Right lobe of liver (tissue), 6 donors: ENCODE data around the gene ITGB1BP1. TPM values are rescaled to one million over a fixed set of nuclear protein-coding genes. Genes with fewer than 3 reads are reported as not detected.

ENCODE experiments used
- ATAC-seq, 4 donors: fragments of 200-7000 bp; cut with Tn5 transposase; one replicate each; pipeline ENCODE4 v1.9.1; 2020; ENCODE audit warnings: mild to moderate bottlenecking in 4 of 4, moderate library complexity in 4 of 4
- DNase-seq, 3 donors: peaks; one replicate each; pipeline ENCODE4 v3.0.0-alpha.2; 2020
- H3K27ac ChIP-seq, 3 donors: fragments of 200-600 bp; one replicate each; pipeline ENCODE4 v1.8.0; 2022
- H3K27me3 ChIP-seq, 2 donors: fragments of 200-600 bp; one replicate each; pipeline ENCODE4 v1.8.0; 2022
- H3K36me3 ChIP-seq, 4 donors: fragments of 200-600 bp; sonication (generic) in 1 of 4; one replicate each; pipeline versions ENCODE4 v1.5.1 to v1.8.0; 2017 to 2022; ENCODE audit warnings: control low read depth in 1 of 4
- H3K4me1 ChIP-seq, 4 donors: fragments of 200-600 bp; sonication (generic) in 1 of 4; one replicate each; pipeline versions ENCODE4 v1.5.1 to v1.8.0; 2017 to 2022; ENCODE audit warnings: control low read depth in 1 of 4
- H3K4me3 ChIP-seq, 3 donors: fragments of 200-600 bp; one replicate each; pipeline ENCODE4 v1.8.0; 2022
- H3K9me3 ChIP-seq, 4 donors: fragments of 200-600 bp; sonication (generic) in 1 of 4; one replicate each; pipeline versions ENCODE4 v1.5.1 to v1.8.0; 2017 to 2022; ENCODE audit warnings: control low read depth in 1 of 4
- CTCF ChIP-seq, 4 donors: fragments of 200-600 bp in 3 of 4; fragments of 450-650 bp in 1 of 4; IDR thresholded peaks; one replicate each; pipeline versions ENCODE4 v1.5.1 to v1.8.0; 2016 to 2022; ENCODE audit warnings: antibody characterized with exemption in 4 of 4, mild to moderate bottlenecking in 2 of 4
- POLR2A ChIP-seq: fragments of 450-650 bp; IDR thresholded peaks from one replicate; pipeline ENCODE4 v1.6.1; 2017; ENCODE audit warnings: antibody characterized with exemption, mild to moderate bottlenecking
- WGBS: methylation state at CpG from one replicate; pipeline ENCODE4 v1.1.6; 2018; ENCODE audit warnings: low coverage, low lambda C conversion rate; ENCODE audit not compliant: insufficient coverage; ENCODE audit errors: missing lambda C conversion rate; 5-methylcytosine and 5-hydroxymethylcytosine counted together
- intact Hi-C, 2 donors: fragments of 100-400 bp; cut with DNase I; formaldehyde crosslinking; loops; one replicate each; pipeline versions ENCODE4 v1.11.2 to v1.14.1; 2022
- total RNA-seq, 6 experiments: library from RNA; depleted of rRNA in 2 of 6; stranded (reverse); fragments of >200 nt in 2 of 6; fragmentation: NEBNext Ultra II Directional in 3 of 6; extraction: Animal tissue kit (Norgen Biotek cat#: 25700) in 3 of 6; gene quantifications; one replicate each; pipeline versions ENCODE4 v1.1.0 to v1.2.4, GENCODE V29; 2016 to 2023
- donor health status: DM: no; HTN: yes; CAD: no.
- donor health status: DM: no; HTN: no; CAD: no.
- donor health status: DM: no; HTN: no; CAD: no.
- donor health status: DM: no; HTN: yes; CAD: no.
- donor health status: DM: no; HTN: yes; CAD: no.

The ITGB1BP1 gene
- total RNA-seq, 6 experiments from 2014 or later = 9.6 to 28.5 (median 20.8) TPM

- Histone ChIP-seq H3K4me3 (no peak overlapping the region), H3K27me3 (no peaks in the 10 kb centered on the region), H3K36me3 (no peaks in the 10 kb centered on the region), H3K9me3 (no peaks in the 10 kb centered on the region), H3K4me1 (no peaks in the 10 kb centered on the region), H3K27ac (no peak overlapping the region)
- WGBS = 77% methylated on average over 6 of the region's 12 CpGs
- intact Hi-C loops = no loop called here
- ATAC-seq (no peak), DNase-seq (no peak)
- no peak for TF ChIP-seq CTCF (IDR thresholded peaks at IDR 0.05)
- TF ChIP-seq POLR2A = no peak
Observed at GRCh38 chr2:9354318-9354717, 69.0 kb downstream of the ITGB1BP1 start.

Other genes with a start within 250 kb of the ITGB1BP1 start
- gene ASAP2, start 216.7 kb downstream of the ITGB1BP1 start, total RNA-seq = 1 to 10 TPM; 2.4 to 5.2 (median 3.9) TPM
- gene CPSF3, start 126 bp upstream of the ITGB1BP1 start, total RNA-seq = 10 to 100 TPM; 10.6 to 21.2 (median 11.7) TPM
- 10 to 100 TPM; 30.4 to 41.3 (median 33.6) TPM for gene IAH1, start 51.0 kb upstream of the ITGB1BP1 start, total RNA-seq
- 10 to 100 TPM in 1 of 6 experiments, 1 to 10 TPM in 5; 5.1 to 11.7 (median 6.6) TPM for gene ADAM17, start 132.3 kb upstream of the ITGB1BP1 start, total RNA-seq
- 100 to 1,000 TPM in 1 of 6 experiments, 10 to 100 TPM in 5; 70.4 to 105 (median 84.2) TPM for gene YWHAQ, start 207.5 kb upstream of the ITGB1BP1 start, total RNA-seq